Neural progenitor cell (in vitro differentiated cells): ENCODE results near the gene WSCD2. TPM values are rescaled to one million over a fixed set of nuclear protein-coding genes. Genes with fewer than 3 reads are reported as not detected.

ENCODE experiments used
- DNase-seq: peaks from one replicate; pipeline ENCODE4 v3.0.0-alpha.2; 2016; ENCODE audit warnings: low spot score
- H2AFZ ChIP-seq: fragments of 200-600 bp; sonication (generic); replicated peaks from 2 replicates; pipeline ENCODE4 v1.6.1; 2016; ENCODE audit warnings: antibody characterized with exemption
- H3F3A ChIP-seq: fragments of 200-600 bp; sonication (generic); 2 replicates; pipeline ENCODE4 v1.6.1; 2016; ENCODE audit warnings: antibody characterized with exemption, low read depth
- H3K27ac ChIP-seq: fragments of 200-600 bp; sonication (generic); 2 replicates; pipeline ENCODE4 v1.5.1; 2016; ENCODE audit warnings: mild to moderate bottlenecking
- H3K27me3 ChIP-seq: fragments of 200-600 bp; sonication (generic); 2 replicates; pipeline ENCODE4 v1.6.1; 2016; ENCODE audit warnings: mild to moderate bottlenecking, moderate library complexity
- H3K36me3 ChIP-seq: fragments of 200-600 bp; sonication (generic); 2 replicates; pipeline ENCODE4 v1.5.1; 2016
- H3K4me1 ChIP-seq: fragments of 200-600 bp; sonication (generic); 2 replicates; pipeline ENCODE4 v1.6.1; 2016; ENCODE audit warnings: mixed run types
- H3K4me2 ChIP-seq: fragments of 200-600 bp; sonication (generic); 2 replicates; pipeline ENCODE4 v1.6.1; 2016
- H3K4me3 ChIP-seq: fragments of 200-600 bp; sonication (generic); 2 replicates; pipeline ENCODE4 v1.5.1; 2016
- H3K79me2 ChIP-seq: fragments of 200-600 bp; sonication (generic); 2 replicates; pipeline ENCODE4 v1.6.1; 2016; ENCODE audit warnings: low read depth
- H3K9ac ChIP-seq: fragments of 200-600 bp; sonication (generic); 2 replicates; pipeline ENCODE4 v1.6.1; 2016
- H3K9me3 ChIP-seq: fragments of 200-600 bp; sonication (generic); 2 replicates; pipeline ENCODE4 v1.5.1; 2016; ENCODE audit warnings: low read depth
- H4K20me1 ChIP-seq: fragments of 200-600 bp; sonication (generic); 2 replicates; pipeline ENCODE4 v1.6.1; 2016; ENCODE audit warnings: low read depth
- H3K27ac Mint-ChIP-seq: 3 replicates; pipeline ENCODE4 v1.8.0; 2021; ENCODE audit warnings: mixed read lengths
- H3K27me3 Mint-ChIP-seq: 2 replicates; pipeline ENCODE4 v1.8.0; 2022; ENCODE audit warnings: low read depth, mild to moderate bottlenecking, inconsistent platforms, moderate library complexity, mixed read lengths; ENCODE audit not compliant: insufficient read depth
- H3K36me3 Mint-ChIP-seq: 3 replicates; pipeline ENCODE4 v1.8.0; 2021; ENCODE audit warnings: mixed read lengths
- H3K4me1 Mint-ChIP-seq: 3 replicates; pipeline ENCODE4 v1.8.0; 2021; ENCODE audit warnings: mixed read lengths
- H3K4me3 Mint-ChIP-seq: 3 replicates; pipeline ENCODE4 v1.8.0; 2021; ENCODE audit warnings: mild to moderate bottlenecking, moderate library complexity, mixed read lengths
- H3K9me3 Mint-ChIP-seq: 3 replicates; pipeline ENCODE4 v1.8.0; 2020; ENCODE audit warnings: mixed read lengths
- EZH2 ChIP-seq: fragments of 200-600 bp; sonication (generic); IDR thresholded peaks from 2 replicates; pipeline ENCODE4 v1.6.1; 2017; ENCODE audit warnings: antibody characterized with exemption, mild to moderate bottlenecking, moderate library complexity
- EZH2phosphoT487 ChIP-seq: fragments of 200-600 bp; sonication (generic); IDR thresholded peaks from 2 replicates; pipeline ENCODE4 v1.6.1; 2017; ENCODE audit warnings: antibody characterized with exemption
- total RNA-seq: library from RNA; depleted of rRNA; stranded (reverse); fragments of >200 nt; gene quantifications from 2 replicates; pipeline ENCODE4 v1.2.3, GENCODE V29; 2015; ENCODE audit warnings: low replicate concordance
- TF ChIP-seq, protein P1 (sequence below): fragments of 200-600 bp; sonication (generic); IDR thresholded peaks from 2 replicates; pipeline ENCODE4 v1.5.1; 2017; ENCODE audit warnings: antibody characterized with exemption, mild to moderate bottlenecking

WSCD2 gene
- total RNA-seq, 1 donor from 2014 or later, result 6.6 TPM

- peak; percentile 24 for DNase-seq
- no peak overlapping the region for H3K9ac ChIP-seq
- H2AFZ ChIP-seq, result no peak overlapping the region
- peaks cover 11% of the 10 kb centered on the region for H3K27me3 ChIP-seq
- no peak overlapping the region for H3K4me3 ChIP-seq
- H4K20me1 ChIP-seq, result no peaks in the 10 kb centered on the region
- Mint-ChIP-seq H3K9me3 (peaks cover 15% of the 10 kb centered on the region), H3K36me3 (no peaks in the 10 kb centered on the region), H3K27me3 (peaks cover 25% of the 10 kb centered on the region), H3K4me1 (peaks cover 38% of the 10 kb centered on the region), H3K27ac (peak overlapping the region; percentile 90), H3K4me3 (peak overlapping the region; percentile 77)
- no peaks in the 10 kb centered on the region for H3K9me3 ChIP-seq
- H3K36me3 ChIP-seq, result no peaks in the 10 kb centered on the region
- no peak overlapping the region for H3K4me2 ChIP-seq
- no peak overlapping the region for H3K27ac ChIP-seq
- H3K79me2 ChIP-seq, result no peaks in the 10 kb centered on the region
- peaks cover 14% of the 10 kb centered on the region for H3F3A ChIP-seq
- no peak for TF ChIP-seq EZH2
- TF ChIP-seq, protein P1, sequence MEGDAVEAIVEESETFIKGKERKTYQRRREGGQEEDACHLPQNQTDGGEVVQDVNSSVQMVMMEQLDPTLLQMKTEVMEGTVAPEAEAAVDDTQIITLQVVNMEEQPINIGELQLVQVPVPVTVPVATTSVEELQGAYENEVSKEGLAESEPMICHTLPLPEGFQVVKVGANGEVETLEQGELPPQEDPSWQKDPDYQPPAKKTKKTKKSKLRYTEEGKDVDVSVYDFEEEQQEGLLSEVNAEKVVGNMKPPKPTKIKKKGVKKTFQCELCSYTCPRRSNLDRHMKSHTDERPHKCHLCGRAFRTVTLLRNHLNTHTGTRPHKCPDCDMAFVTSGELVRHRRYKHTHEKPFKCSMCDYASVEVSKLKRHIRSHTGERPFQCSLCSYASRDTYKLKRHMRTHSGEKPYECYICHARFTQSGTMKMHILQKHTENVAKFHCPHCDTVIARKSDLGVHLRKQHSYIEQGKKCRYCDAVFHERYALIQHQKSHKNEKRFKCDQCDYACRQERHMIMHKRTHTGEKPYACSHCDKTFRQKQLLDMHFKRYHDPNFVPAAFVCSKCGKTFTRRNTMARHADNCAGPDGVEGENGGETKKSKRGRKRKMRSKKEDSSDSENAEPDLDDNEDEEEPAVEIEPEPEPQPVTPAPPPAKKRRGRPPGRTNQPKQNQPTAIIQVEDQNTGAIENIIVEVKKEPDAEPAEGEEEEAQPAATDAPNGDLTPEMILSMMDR, result no peak
- TF ChIP-seq EZH2phosphoT487, result no peak
- H3K4me1 ChIP-seq, result peaks cover 9% of the 10 kb centered on the region
Observed at GRCh38 chr12:108235197-108235984, 106.3 kb downstream of the WSCD2 start.

DNA sequence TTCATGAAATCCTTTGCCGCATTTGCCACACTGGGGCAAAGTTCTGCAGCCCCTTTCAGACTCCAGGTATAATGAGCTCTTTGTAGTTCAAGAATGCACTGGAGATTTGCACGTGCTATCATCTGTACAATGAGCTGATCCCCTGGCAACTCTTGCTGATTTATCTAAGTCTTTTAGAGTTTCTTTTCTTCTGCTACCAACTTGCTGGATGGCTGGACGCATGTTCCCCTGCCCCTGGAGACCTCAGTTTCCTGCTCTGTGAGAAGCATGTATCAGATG is 106.8 kb downstream of the WSCD2 start:
- Mint-ChIP-seq H3K9me3 (peaks cover 15% of the 10 kb centered on the region), H3K27me3 (peaks cover 21% of the 10 kb centered on the region), H3K4me1 (peaks cover 33% of the 10 kb centered on the region), H3K27ac (peak overlapping the region; percentile 90), H3K36me3 (no peaks in the 10 kb centered on the region), H3K4me3 (peak overlapping the region; percentile 77)
- no peak overlapping the region for H2AFZ ChIP-seq
- peaks cover 11% of the 10 kb centered on the region for H3K27me3 ChIP-seq
- H3K4me3 ChIP-seq, result no peak overlapping the region
- no peaks in the 10 kb centered on the region for H4K20me1 ChIP-seq
- H3K9me3 ChIP-seq, result no peaks in the 10 kb centered on the region
- H3K4me2 ChIP-seq, result no peak overlapping the region
- no peaks in the 10 kb centered on the region for H3K79me2 ChIP-seq
- TF ChIP-seq, protein P1, result no peak
- TF ChIP-seq EZH2phosphoT487 (no peak), EZH2 (no peak)
- H3F3A ChIP-seq, result peaks cover 14% of the 10 kb centered on the region
- H3K9ac ChIP-seq, result no peak overlapping the region
- H3K36me3 ChIP-seq, result no peaks in the 10 kb centered on the region
- H3K27ac ChIP-seq, result no peak overlapping the region
- peaks cover 9% of the 10 kb centered on the region for H3K4me1 ChIP-seq
- DNase-seq, result peak; percentile 28

DNA sequence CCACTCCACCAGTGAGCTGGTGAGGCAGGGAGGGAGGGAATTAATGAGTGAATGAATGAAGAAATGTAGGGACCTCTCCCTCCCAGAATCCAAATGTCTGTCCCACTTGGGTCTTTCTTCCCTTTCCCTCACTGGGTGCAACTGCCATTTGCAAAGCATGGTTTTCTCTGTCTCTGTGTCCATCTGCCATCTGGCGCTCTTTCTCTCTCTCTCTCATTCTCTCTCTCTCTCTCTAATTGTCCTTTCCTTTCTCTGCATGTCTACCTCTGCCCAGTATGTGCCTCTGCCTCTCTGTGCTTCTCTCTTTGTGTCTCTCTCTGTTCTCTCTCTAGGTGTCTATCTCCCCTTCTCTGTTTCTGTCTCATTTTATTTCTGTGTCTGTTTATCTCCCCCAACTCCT is 107.3 kb downstream of the WSCD2 start:
- Histone ChIP-seq H4K20me1 (no peaks in the 10 kb centered on the region), H3K4me3 (no peak overlapping the region), H3F3A (peaks cover 14% of the 10 kb centered on the region), H3K36me3 (no peaks in the 10 kb centered on the region), H3K27me3 (peaks cover 11% of the 10 kb centered on the region), H3K9ac (no peak overlapping the region), H3K4me2 (no peak overlapping the region), H3K79me2 (no peaks in the 10 kb centered on the region), H3K27ac (no peak overlapping the region), H3K4me1 (peaks cover 9% of the 10 kb centered on the region), H3K9me3 (no peaks in the 10 kb centered on the region), H2AFZ (no peak overlapping the region)
- peak overlapping the region; percentile 3 for H3K27ac Mint-ChIP-seq
- H3K4me3 Mint-ChIP-seq, result no peak overlapping the region
- peaks cover 15% of the 10 kb centered on the region for H3K9me3 Mint-ChIP-seq
- H3K27me3 Mint-ChIP-seq, result peaks cover 20% of the 10 kb centered on the region
- TF ChIP-seq EZH2phosphoT487, result no peak
- TF ChIP-seq, protein P1, result no peak
- no peak for TF ChIP-seq EZH2
- H3K36me3 Mint-ChIP-seq, result no peaks in the 10 kb centered on the region
- H3K4me1 Mint-ChIP-seq, result peaks cover 33% of the 10 kb centered on the region
- DNase-seq, result no peak
